ENCODE data around the gene ARFGEF3.

The ARFGEF3 gene

GRCh38 chr6:138371720-138372119 is 210.0 kb downstream of the ARFGEF3 start:
- TF ChIP-seq CTCF (IDR thresholded peaks at IDR 0.05; ENCODE audit: low read depth, low read length, missing control alignments): no peak
- no peak for DNase-seq (ENCODE audit: extremely low read depth, low read depth)
- H3K4me3 ChIP-seq (replicated peaks; ENCODE audit: low read depth, low read length): no peak overlapping the region

GRCh38 chr6:138372711-138373463 is 211.1 kb downstream of the ARFGEF3 start:
- DNase-seq (ENCODE audit: extremely low read depth, low read depth): no peak
- no peak overlapping the region for H3K4me3 ChIP-seq (replicated peaks; ENCODE audit: low read depth, low read length)
- TF ChIP-seq CTCF (IDR thresholded peaks at IDR 0.05; ENCODE audit: low read depth, low read length, missing control alignments): no peak

GRCh38 chr6:138374230-138374629 is 212.5 kb downstream of the ARFGEF3 start:
- no peak for TF ChIP-seq CTCF (IDR thresholded peaks at IDR 0.05; ENCODE audit: low read depth, low read length, missing control alignments)
- DNase-seq (ENCODE audit: extremely low read depth, low read depth): no peak
- H3K4me3 ChIP-seq (replicated peaks; ENCODE audit: low read depth, low read length): no peak overlapping the region

GRCh38 chr6:138374815-138375214 is 213.1 kb downstream of the ARFGEF3 start:
- no peak for TF ChIP-seq CTCF (IDR thresholded peaks at IDR 0.05; ENCODE audit: low read depth, low read length, missing control alignments)
- H3K4me3 ChIP-seq (replicated peaks; ENCODE audit: low read depth, low read length): no peak overlapping the region
- no peak for DNase-seq (ENCODE audit: extremely low read depth, low read depth)

- no peak for TF ChIP-seq CTCF (IDR thresholded peaks at IDR 0.05; ENCODE audit: low read depth, low read length, missing control alignments)
- DNase-seq (ENCODE audit: extremely low read depth, low read depth): no peak
- no peak overlapping the region for H3K4me3 ChIP-seq (replicated peaks; ENCODE audit: low read depth, low read length)
Measured at GRCh38 chr6:138377042-138377441, 215.3 kb downstream of the ARFGEF3 start.

GRCh38 chr6:138377844-138378243 is 216.1 kb downstream of the ARFGEF3 start, which contains the start of gene SMIM28:
Gene SMIM28 (plus strand): TSS chr6:138377905. CDS start chr6:138378073, 168 bp downstream.
- no peak for DNase-seq (ENCODE audit: extremely low read depth, low read depth)
- no peak for TF ChIP-seq CTCF (IDR thresholded peaks at IDR 0.05; ENCODE audit: low read depth, low read length, missing control alignments)
- no peak within 1 kb of the TSS for H3K4me3 ChIP-seq (replicated peaks; ENCODE audit: low read depth, low read length)
